Lower leg skin (tissue), 4 donors: Measurements from ENCODE around the gene UBL4A. TPM values are rescaled to one million over a fixed set of nuclear protein-coding genes. Genes with fewer than 3 reads are reported as not detected.

Experiments used
- DNase-seq, 2 donors: peaks; one replicate each; pipeline ENCODE4 v3.0.0-alpha.2; 2019; ENCODE audit warnings: low spot score in 2 of 2
- H3K4me3 ChIP-seq: fragments of 200-600 bp; sonication (generic); 2 replicates; pipeline ENCODE4 v1.5.1; 2017; ENCODE audit warnings: mild to moderate bottlenecking, low read depth; ENCODE audit not compliant: poor library complexity, severe bottlenecking
- POLR2A ChIP-seq, 2 donors: fragments of 450-650 bp; IDR thresholded peaks; one replicate each; pipeline ENCODE4 v1.6.1; 2016 to 2017; ENCODE audit warnings: antibody characterized with exemption in 2 of 2, mild to moderate bottlenecking in 1 of 2, moderate library complexity in 1 of 2
- WGBS, 2 donors: methylation state at CpG; one replicate each; pipeline ENCODE4 v1.1.5; 2018; 5-methylcytosine and 5-hydroxymethylcytosine counted together
- intact Hi-C: fragments of 100-400 bp; cut with DNase I; formaldehyde crosslinking; loops from one replicate; pipeline ENCODE4 v1.15.0; 2023; ENCODE audit warnings: low total_unique reads
- microRNA-seq, 2 donors: library from miRNA; unstranded; fragments of <30 nt; microRNA quantifications; one replicate each; pipeline ENCODE4, GENCODE V29; 2016; ENCODE audit warnings: borderline replicate concordance in 2 of 2, borderline number of aligned reads in 1 of 2
- total RNA-seq, 4 donors: library from RNA; depleted of rRNA; stranded (reverse); fragments of >200 nt; gene quantifications; one replicate each; pipeline ENCODE4 v1.1.0, GENCODE V29; 2016
- TF ChIP-seq, protein P1 (sequence below), 3 donors: fragments of 450-650 bp; IDR thresholded peaks; one replicate each; pipeline ENCODE4 v1.5.1; 2016; ENCODE audit warnings: antibody characterized with exemption in 3 of 3, mild to moderate bottlenecking in 3 of 3, moderate library complexity in 2 of 3

The UBL4A gene
- total RNA-seq, 4 donors from 2014 or later, result 33.7 to 57.0 (median 50.7) TPM

DNA sequence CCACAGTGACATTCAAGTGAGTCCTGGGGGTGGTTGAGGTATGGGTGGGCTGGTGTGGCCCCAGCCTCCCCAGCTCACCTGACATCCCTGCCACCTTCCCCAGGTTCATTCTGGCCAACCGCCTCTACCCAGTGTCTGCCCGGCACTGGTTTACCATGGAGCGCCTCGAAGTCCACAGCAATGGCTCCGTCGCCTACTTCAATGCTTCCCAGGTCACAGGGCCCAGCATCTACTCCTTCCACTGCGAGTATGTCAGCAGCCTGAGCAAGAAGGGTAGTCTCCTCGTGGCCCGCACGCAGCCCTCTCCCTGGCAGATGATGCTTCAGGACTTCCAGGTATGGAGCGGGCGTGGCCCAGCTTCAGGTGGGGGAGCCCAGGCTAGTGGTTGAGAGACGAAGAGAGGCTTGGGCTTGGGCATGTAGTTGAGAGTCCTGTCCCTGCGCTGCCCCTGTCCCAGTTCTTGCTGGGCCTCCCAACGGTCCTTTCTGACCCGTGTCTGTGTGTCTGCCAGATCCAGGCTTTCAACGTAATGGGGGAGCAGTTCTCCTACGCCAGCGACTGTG lies 51.2 kb downstream of the UBL4A start:
- TF ChIP-seq POLR2A (IDR thresholded peaks at IDR 0.05), result no peak
- TF ChIP-seq, protein P1, sequence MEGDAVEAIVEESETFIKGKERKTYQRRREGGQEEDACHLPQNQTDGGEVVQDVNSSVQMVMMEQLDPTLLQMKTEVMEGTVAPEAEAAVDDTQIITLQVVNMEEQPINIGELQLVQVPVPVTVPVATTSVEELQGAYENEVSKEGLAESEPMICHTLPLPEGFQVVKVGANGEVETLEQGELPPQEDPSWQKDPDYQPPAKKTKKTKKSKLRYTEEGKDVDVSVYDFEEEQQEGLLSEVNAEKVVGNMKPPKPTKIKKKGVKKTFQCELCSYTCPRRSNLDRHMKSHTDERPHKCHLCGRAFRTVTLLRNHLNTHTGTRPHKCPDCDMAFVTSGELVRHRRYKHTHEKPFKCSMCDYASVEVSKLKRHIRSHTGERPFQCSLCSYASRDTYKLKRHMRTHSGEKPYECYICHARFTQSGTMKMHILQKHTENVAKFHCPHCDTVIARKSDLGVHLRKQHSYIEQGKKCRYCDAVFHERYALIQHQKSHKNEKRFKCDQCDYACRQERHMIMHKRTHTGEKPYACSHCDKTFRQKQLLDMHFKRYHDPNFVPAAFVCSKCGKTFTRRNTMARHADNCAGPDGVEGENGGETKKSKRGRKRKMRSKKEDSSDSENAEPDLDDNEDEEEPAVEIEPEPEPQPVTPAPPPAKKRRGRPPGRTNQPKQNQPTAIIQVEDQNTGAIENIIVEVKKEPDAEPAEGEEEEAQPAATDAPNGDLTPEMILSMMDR (IDR thresholded peaks at IDR 0.05), result no peak
- intact Hi-C loops, result no loop called here
- no peak for DNase-seq
- no peak overlapping the region for H3K4me3 ChIP-seq
- 90 to 93% methylated on average over 17 to 19 of the region's 19 CpGs for WGBS, 2 donors

DNA sequence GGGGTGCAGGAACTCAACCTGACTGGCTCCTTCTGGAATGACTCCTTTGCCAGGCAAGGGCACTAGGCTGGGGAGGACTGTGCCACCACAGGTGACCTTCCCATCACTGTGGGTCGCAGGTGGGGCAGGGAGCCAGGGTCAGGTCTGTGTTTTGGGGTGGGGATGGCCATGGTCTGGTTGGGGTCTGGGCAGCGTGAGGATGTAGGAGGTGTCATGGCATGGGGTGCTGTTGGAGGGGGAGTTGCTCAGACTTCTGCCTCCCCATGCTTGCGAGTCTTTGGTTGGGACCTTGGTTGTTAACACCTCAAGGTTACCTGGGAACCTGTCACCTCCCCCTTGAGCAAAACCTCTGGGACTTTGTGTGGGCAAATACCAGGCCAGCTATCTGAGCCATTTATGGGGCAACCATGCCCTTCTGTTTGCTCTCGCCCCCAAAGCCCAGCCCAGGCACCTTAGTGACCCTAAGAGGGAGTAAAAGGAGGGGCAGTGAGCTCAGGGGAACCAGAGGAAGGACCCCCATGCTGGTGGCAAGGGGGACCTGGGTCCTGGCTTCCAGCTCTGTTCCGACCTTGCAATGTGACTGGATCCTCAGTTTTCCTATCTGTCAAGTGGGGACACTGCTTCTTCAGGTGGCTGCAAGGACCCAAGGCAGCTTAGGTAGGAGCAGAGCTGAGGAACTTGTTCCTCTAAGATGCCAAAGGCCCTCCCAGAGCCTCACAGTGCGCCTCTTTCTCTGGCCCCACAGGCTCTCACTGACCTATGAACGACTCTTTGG lies 51.8 kb downstream of the UBL4A start:
- 82 to 100% methylated on average over 3 to 7 of the region's 7 CpGs for WGBS, 2 donors
- no peak for TF ChIP-seq POLR2A (IDR thresholded peaks at IDR 0.05)
- TF ChIP-seq, protein P1 (IDR thresholded peaks at IDR 0.05), result no peak
- no peak for DNase-seq
- intact Hi-C loops, result no loop called here
- H3K4me3 ChIP-seq, result no peak overlapping the region

Small RNAs within 50 kb of the gene (microRNA-seq; reads per million reads assigned to microRNA genes)
- 0 to 0.68 reads per million in 2 donors for gene MIR6858

Other genes with a start within 250 kb of the UBL4A start
- not detected for gene OPN1MW3, start 229.0 kb downstream of the UBL4A start, total RNA-seq
- 1 to 10 TPM in 2 of 4 donors, not detected in 2; 1.1 to 2.4 TPM for gene TEX28, start 191.5 kb downstream of the UBL4A start, total RNA-seq
- gene TKTL1, start 190.8 kb downstream of the UBL4A start, total RNA-seq, result 1 to 10 TPM in 1 of 4 donors, under 1 TPM in 2, not detected in 1; 0.42 to 1.1 (median 0.46) TPM
- gene FLNA, start 112.0 kb downstream of the UBL4A start, total RNA-seq, result 100 to 1,000 TPM; 278 to 636 (median 365) TPM
- gene EMD, start 107.3 kb downstream of the UBL4A start, total RNA-seq, result 10 to 100 TPM; 43.4 to 67.0 (median 52.1) TPM
- gene RPL10, start 88.2 kb downstream of the UBL4A start, total RNA-seq, result 1,000 to 10,000 TPM; 3,266 to 8,500 (median 5,564) TPM
- 10 to 100 TPM; 10.5 to 28.5 (median 16.9) TPM for gene DNASE1L1, start 77.4 kb downstream of the UBL4A start, total RNA-seq
- 10 to 100 TPM; 34.1 to 89.6 (median 49.0) TPM for gene TAFAZZIN, start 75.1 kb downstream of the UBL4A start, total RNA-seq
- gene ATP6AP1, start 57.9 kb downstream of the UBL4A start, total RNA-seq, result 10 to 100 TPM; 71.0 to 93.5 (median 78.4) TPM
- 10 to 100 TPM; 50.5 to 83.5 (median 61.5) TPM for gene GDI1, start 49.5 kb downstream of the UBL4A start, total RNA-seq
- gene FAM50A, start 42.5 kb downstream of the UBL4A start, total RNA-seq, result 10 to 100 TPM; 18.9 to 37.0 (median 22.7) TPM
- 10 to 100 TPM; 10.2 to 30.2 (median 13.5) TPM for gene PLXNA3, start 28.3 kb downstream of the UBL4A start, total RNA-seq
- 10 to 100 TPM; 22.9 to 50.0 (median 28.5) TPM for gene LAGE3, start 7.3 kb downstream of the UBL4A start, total RNA-seq
- gene SLC10A3, start 4.0 kb upstream of the UBL4A start, total RNA-seq, result 10 to 100 TPM; 53.4 to 67.3 (median 57.4) TPM
- 10 to 100 TPM; 42.5 to 61.7 (median 47.2) TPM for gene FAM3A, start 29.6 kb upstream of the UBL4A start, total RNA-seq
- 10 to 100 TPM; 31.1 to 49.6 (median 35.6) TPM for gene G6PD, start 60.2 kb upstream of the UBL4A start, total RNA-seq
- gene IKBKG, start 61.0 kb upstream of the UBL4A start, total RNA-seq, result 10 to 100 TPM; 14.1 to 62.5 (median 22.1) TPM
- not detected for gene CTAG1A, start 98.5 kb upstream of the UBL4A start, total RNA-seq
- not detected for gene CTAG1B, start 132.7 kb upstream of the UBL4A start, total RNA-seq
- gene CTAG2, start 167.0 kb upstream of the UBL4A start, total RNA-seq, result not detected